GM23338 (cell line): Measurements from ENCODE around the gene CCNG2.

ENCODE experiments used
- CREB1 ChIP-seq: fragments of 250-450 bp; sonication (Bioruptor Pico); IDR thresholded peaks from 2 replicates; pipeline ENCODE4 v1.5.0; 2020; ENCODE audit warnings: low read depth, mild to moderate bottlenecking, moderate library complexity
- CTCF ChIP-seq, 2 experiments: fragments of 200-600 bp in 1 of 2; sonication (generic) in 1 of 2; conservative IDR thresholded peaks; 2 replicates each; pipeline versions ENCODE4 v1.5.1 to v1.6.1; 2016 to 2017; ENCODE audit warnings: antibody characterized with exemption in 2 of 2, low read depth in 2 of 2, mild to moderate bottlenecking in 2 of 2, moderate library complexity in 1 of 2
- EZH2phosphoT487 ChIP-seq: fragments of 200-600 bp; sonication (generic); IDR thresholded peaks from one replicate; pipeline ENCODE4 v1.8.1; 2018; ENCODE audit warnings: antibody characterized with exemption; ENCODE audit not compliant: unreplicated experiment
- POLR2AphosphoS5 ChIP-seq: IDR thresholded peaks from 2 replicates; pipeline ENCODE4 v1.6.1; 2016; ENCODE audit warnings: antibody characterized with exemption, low read depth

- TF ChIP-seq EZH2phosphoT487 (no peak), CTCF (conservative IDR thresholded peaks at IDR 0.05; ENCODE audit: low read depth in 2 of 2) (no peak), POLR2AphosphoS5 (no peak), CREB1 (no peak)
These were observed 14.9 kb upstream of the CCNG2 start for GRCh38 chr4:77141964-77142645.
